Putamen (tissue), 1 donor: ENCODE measurements around the gene GRK6.

Experiments used
- DNase-seq: peaks from one replicate; pipeline ENCODE4 v3.0.0-alpha.2; 2016; ENCODE audit warnings: low spot score

Gene GRK6

GRCh38 chr5:177487975-177488374, 61.5 kb downstream of the GRK6 start:
- no peak for DNase-seq

- DNase-seq = no peak
Measured at GRCh38 chr5:177489119-177489716, 62.7 kb downstream of the GRK6 start.

- DNase-seq = no peak
Measured at GRCh38 chr5:177490311-177490991, 64.0 kb downstream of the GRK6 start.

GRCh38 chr5:177490992-177491391, 64.5 kb downstream of the GRK6 start:
- no peak for DNase-seq

- DNase-seq = no peak
Measured at GRCh38 chr5:177491429-177491945, 65.0 kb downstream of the GRK6 start.

GRCh38 chr5:177491983-177492746, 65.7 kb downstream of the GRK6 start:
- no peak for DNase-seq
